Activated CD8-positive, alpha-beta T cell treated with anti-CD3 and anti-CD28 coated beads, Interleukin-2, amount 10 ng/mL, durations not matched to agents 7 days and 5 days (primary cell): Measurements from ENCODE around the gene MRGPRE. TPM values are rescaled to one million over a fixed set of nuclear protein-coding genes. Genes with fewer than 3 reads are reported as not detected.
"Not testable (repeated sequence)": the region's sequence is repeated elsewhere in the genome, so short reads cannot be mapped to it uniquely, and the experiment has no call there.

ENCODE experiments used
- ATAC-seq: fragments of 150-1000 bp; cut with Tn5 transposase; one replicate; pipeline ENCODE4 v1.10.0; 2021; ENCODE audit warnings: moderate library complexity
- CTCF ChIA-PET: fragments of 350-600 bp; sonication (Branson Sonifier 250); formaldehyde crosslinking; loops from one replicate; lab custom pipeline; 2021; ENCODE audit warnings: antibody characterized with exemption; lab: Charles Lee
- POLR2A ChIA-PET: fragments of 350-600 bp; sonication (Branson Sonifier 250); formaldehyde crosslinking; loops from one replicate; lab custom pipeline; 2021; ENCODE audit warnings: antibody characterized with exemption; lab: Charles Lee
- DNase-seq: peaks from one replicate; pipeline ENCODE4 v3.0.0-alpha.2; 2020
- H3K27ac Mint-ChIP-seq: one replicate; pipeline ENCODE4 v1.8.0; 2021; ENCODE audit warnings: mild to moderate bottlenecking, mixed read lengths
- H3K27me3 Mint-ChIP-seq: one replicate; pipeline ENCODE4 v1.8.0; 2021; ENCODE audit warnings: low read depth, mixed read lengths
- H3K36me3 Mint-ChIP-seq: one replicate; pipeline ENCODE4 v1.8.0; 2021; ENCODE audit warnings: low read depth, mixed read lengths
- H3K4me1 Mint-ChIP-seq: one replicate; pipeline ENCODE4 v1.8.0; 2021; ENCODE audit warnings: low read depth, mixed read lengths
- H3K4me3 Mint-ChIP-seq: one replicate; pipeline ENCODE4 v1.8.0; 2021; ENCODE audit warnings: mild to moderate bottlenecking, mixed read lengths
- H3K9me3 Mint-ChIP-seq: one replicate; pipeline ENCODE4 v1.8.0; 2022; ENCODE audit warnings: mixed read lengths; ENCODE audit not compliant: insufficient read depth
- total RNA-seq, 2 experiments: library from RNA; stranded (reverse); gene quantifications; one replicate each; pipeline ENCODE4 v1.2.3, GENCODE V29; 2021

Gene MRGPRE
- not detected for total RNA-seq

- no peak for ATAC-seq
- Mint-ChIP-seq H3K9me3 (no peaks in the 10 kb centered on the region), H3K36me3 (no peaks in the 10 kb centered on the region), H3K27ac (no peak within 1 kb of the TSS), H3K4me3 (no peak within 1 kb of the TSS), H3K4me1 (no peaks in the 10 kb centered on the region), H3K27me3 (peaks cover 14% of the 10 kb centered on the region)
- ChIA-PET CTCF (no interaction called here), POLR2A (no interaction called here)
- DNase-seq: no peak
Measured at GRCh38 chr11:3231851-3232744, at the start of gene MRGPRE. Gene MRGPRE (minus strand): TSS chr11:3232417. CDS start chr11:3228799, 3,618 bp downstream.

- POLR2A ChIA-PET, CTCF ChIA-PET, H3K27me3 Mint-ChIP-seq, ATAC-seq, H3K4me3 Mint-ChIP-seq, DNase-seq, H3K36me3 Mint-ChIP-seq, H3K27ac Mint-ChIP-seq, H3K9me3 Mint-ChIP-seq, H3K4me1 Mint-ChIP-seq: not testable (repeated sequence)
Measured at GRCh38 chr11:3281146-3281545, 48.9 kb upstream of the MRGPRE start.

GRCh38 chr11:3280662-3281061 is 48.4 kb upstream of the MRGPRE start:
- DNase-seq, H3K36me3 Mint-ChIP-seq, CTCF ChIA-PET, H3K27me3 Mint-ChIP-seq, H3K9me3 Mint-ChIP-seq, ATAC-seq, H3K27ac Mint-ChIP-seq, POLR2A ChIA-PET, H3K4me1 Mint-ChIP-seq, H3K4me3 Mint-ChIP-seq: not testable (repeated sequence)

- H3K27ac Mint-ChIP-seq, CTCF ChIA-PET, POLR2A ChIA-PET, DNase-seq, H3K4me3 Mint-ChIP-seq, H3K9me3 Mint-ChIP-seq, H3K4me1 Mint-ChIP-seq, H3K36me3 Mint-ChIP-seq, H3K27me3 Mint-ChIP-seq: not testable (repeated sequence)
- ATAC-seq: peak; percentile 74
Measured at GRCh38 chr11:3278922-3279321, 46.7 kb upstream of the MRGPRE start.

GRCh38 chr11:3273629-3274028 is 41.4 kb upstream of the MRGPRE start:
- H3K27ac Mint-ChIP-seq, H3K9me3 Mint-ChIP-seq, H3K27me3 Mint-ChIP-seq, H3K4me3 Mint-ChIP-seq, ATAC-seq, H3K4me1 Mint-ChIP-seq, CTCF ChIA-PET, POLR2A ChIA-PET, DNase-seq, H3K36me3 Mint-ChIP-seq: not testable (repeated sequence)

GRCh38 chr11:3262548-3262947 is 30.3 kb upstream of the MRGPRE start:
- H3K4me3 Mint-ChIP-seq, H3K27me3 Mint-ChIP-seq, ATAC-seq, POLR2A ChIA-PET, H3K4me1 Mint-ChIP-seq, H3K27ac Mint-ChIP-seq, CTCF ChIA-PET, H3K36me3 Mint-ChIP-seq, H3K9me3 Mint-ChIP-seq, DNase-seq: not testable (repeated sequence)

GRCh38 chr11:3261831-3262230 is 29.6 kb upstream of the MRGPRE start:
- CTCF ChIA-PET, H3K4me3 Mint-ChIP-seq, DNase-seq, ATAC-seq, H3K9me3 Mint-ChIP-seq, H3K4me1 Mint-ChIP-seq, H3K27ac Mint-ChIP-seq, POLR2A ChIA-PET, H3K36me3 Mint-ChIP-seq, H3K27me3 Mint-ChIP-seq: not testable (repeated sequence)

- DNase-seq, H3K9me3 Mint-ChIP-seq, H3K36me3 Mint-ChIP-seq, ATAC-seq, H3K27me3 Mint-ChIP-seq, H3K4me1 Mint-ChIP-seq, POLR2A ChIA-PET, H3K4me3 Mint-ChIP-seq, H3K27ac Mint-ChIP-seq, CTCF ChIA-PET: not testable (repeated sequence)
Measured at GRCh38 chr11:3257509-3257908, 25.3 kb upstream of the MRGPRE start.

GRCh38 chr11:3255241-3255640 is 23.0 kb upstream of the MRGPRE start:
- POLR2A ChIA-PET, ATAC-seq, H3K27me3 Mint-ChIP-seq, H3K4me1 Mint-ChIP-seq, H3K9me3 Mint-ChIP-seq, CTCF ChIA-PET, H3K27ac Mint-ChIP-seq, DNase-seq, H3K4me3 Mint-ChIP-seq, H3K36me3 Mint-ChIP-seq: not testable (repeated sequence)

GRCh38 chr11:3254773-3255172 is 22.6 kb upstream of the MRGPRE start:
- ATAC-seq, DNase-seq, H3K4me3 Mint-ChIP-seq, POLR2A ChIA-PET, H3K27me3 Mint-ChIP-seq, CTCF ChIA-PET, H3K9me3 Mint-ChIP-seq, H3K4me1 Mint-ChIP-seq, H3K36me3 Mint-ChIP-seq, H3K27ac Mint-ChIP-seq: not testable (repeated sequence)

- Mint-ChIP-seq H3K9me3 (no peaks in the 10 kb centered on the region), H3K27ac (no peak overlapping the region), H3K36me3 (no peaks in the 10 kb centered on the region), H3K4me3 (no peak overlapping the region), H3K4me1 (no peaks in the 10 kb centered on the region), H3K27me3 (peaks cover 10% of the 10 kb centered on the region)
- no peak for ATAC-seq
- ChIA-PET CTCF (no interaction called here), POLR2A (no interaction called here)
- DNase-seq: no peak
Measured at GRCh38 chr11:3245071-3245470, 12.9 kb upstream of the MRGPRE start.

GRCh38 chr11:3243880-3244279 is 11.7 kb upstream of the MRGPRE start:
- POLR2A ChIA-PET: no interaction called here
- Mint-ChIP-seq H3K9me3 (no peaks in the 10 kb centered on the region), H3K36me3 (no peaks in the 10 kb centered on the region), H3K4me1 (no peaks in the 10 kb centered on the region), H3K4me3 (no peak overlapping the region), H3K27me3 (peaks cover 17% of the 10 kb centered on the region), H3K27ac (no peak overlapping the region)
- no peak for ATAC-seq
- DNase-seq: no peak
- CTCF ChIA-PET: no interaction called here
